ENCODE results near the gene SLC25A15.
"Not testable (repeated sequence)": the region's sequence is repeated elsewhere in the genome, so short reads cannot be mapped to it uniquely, and the experiment has no call there.

The SLC25A15 gene

DNA sequence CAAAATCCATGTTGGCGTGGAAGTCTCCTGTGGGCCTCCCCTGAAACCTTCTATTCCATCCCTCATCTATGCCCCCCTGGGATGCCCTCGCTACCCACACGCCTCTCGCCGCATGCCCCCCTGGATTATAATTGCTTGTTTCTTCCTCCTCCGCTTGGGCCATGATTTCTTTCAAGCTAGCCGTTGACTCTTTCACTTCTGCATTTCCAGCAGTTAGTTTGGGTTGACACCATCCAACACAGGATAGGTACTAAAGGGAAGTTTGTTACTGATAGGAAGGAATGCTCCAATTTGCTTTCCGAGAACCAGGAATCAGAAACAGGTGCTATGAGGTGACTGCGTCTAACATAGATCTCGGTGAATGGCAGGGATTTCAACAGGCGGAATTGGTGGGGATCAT lies 7.7 kb upstream of the SLC25A15 start:
- DNase-seq (ENCODE audit: low read depth) = no peak

DNA sequence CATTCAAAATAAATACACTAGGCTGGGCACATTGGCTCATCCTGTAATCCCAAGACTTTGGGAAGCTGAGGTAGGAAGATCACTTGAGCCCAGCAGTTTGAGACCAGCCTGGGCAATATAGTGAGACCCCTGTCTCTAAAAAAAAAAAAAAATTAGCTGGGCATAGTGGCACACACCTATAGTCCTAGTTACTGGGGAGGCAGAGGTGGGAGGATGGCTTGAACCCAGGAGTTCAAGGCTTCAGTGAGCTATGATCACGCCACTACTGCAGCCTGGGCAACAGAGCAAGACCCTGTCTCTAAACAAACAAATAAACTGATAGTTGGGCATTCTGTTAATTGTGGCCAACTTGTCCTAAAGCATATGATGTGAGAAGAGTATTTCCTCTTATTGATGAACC lies 6.4 kb upstream of the SLC25A15 start:
- DNase-seq (ENCODE audit: low read depth) = not testable (repeated sequence)

DNA sequence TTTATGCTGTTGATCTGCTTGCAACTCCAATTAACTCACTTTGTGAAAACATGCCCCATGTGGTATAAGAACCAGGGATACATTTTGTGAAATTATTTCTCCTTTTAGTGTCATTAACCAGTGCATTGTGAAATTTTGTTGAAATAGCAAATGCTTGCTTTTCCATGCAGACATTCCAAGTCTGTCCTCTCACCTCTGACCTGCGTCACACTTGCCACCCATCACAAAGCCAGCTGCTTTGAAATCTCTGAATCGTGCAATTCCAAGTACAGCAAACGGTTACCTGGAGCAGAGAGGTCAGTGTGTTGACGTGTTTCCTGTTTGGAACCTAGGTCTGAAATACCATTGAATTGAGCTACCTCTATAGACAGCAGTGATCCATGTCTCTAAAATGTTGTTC lies 4.9 kb upstream of the SLC25A15 start:
- DNase-seq (ENCODE audit: low read depth) = no peak

DNA sequence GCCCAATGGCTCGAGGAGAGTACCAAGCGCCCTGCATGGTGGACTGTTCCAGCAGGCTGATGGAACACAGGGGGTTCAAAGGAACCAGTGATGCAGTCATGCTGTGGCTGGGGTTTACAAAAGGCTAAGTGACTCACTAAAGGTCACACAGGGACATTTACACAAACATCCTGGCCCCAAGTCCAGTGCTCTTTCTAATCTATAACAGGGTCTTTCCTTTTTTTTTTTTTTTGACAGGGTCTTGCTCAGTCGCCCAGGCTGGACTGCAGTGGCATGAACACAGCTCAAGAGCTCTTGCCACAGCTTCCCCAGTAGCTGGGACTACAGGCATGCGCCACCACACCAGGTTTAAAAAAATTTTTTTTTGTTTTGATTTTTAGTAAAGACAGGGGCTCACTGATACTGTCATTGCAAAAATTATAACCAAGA lies 2.8 kb upstream of the SLC25A15 start:
- no peak for DNase-seq (ENCODE audit: low read depth)

DNA sequence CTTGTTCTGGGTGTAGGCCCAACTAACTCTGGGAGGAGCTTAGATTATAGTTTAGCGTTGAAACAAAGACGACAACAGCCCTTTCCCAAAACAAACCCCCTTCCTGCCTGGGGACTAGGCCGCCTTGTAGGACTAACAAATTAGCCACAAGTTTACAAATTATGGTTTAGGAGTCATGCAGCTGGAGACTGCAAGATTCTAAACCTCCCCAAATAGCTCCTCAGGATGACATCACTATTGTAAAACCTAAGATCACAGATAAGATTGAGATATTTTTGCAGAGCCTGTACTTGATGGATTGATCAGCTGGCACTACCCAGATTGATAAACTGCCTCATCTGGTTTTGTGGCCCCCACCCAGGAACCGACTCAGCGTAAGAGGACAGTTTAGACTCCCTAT lies 2.3 kb upstream of the SLC25A15 start:
- DNase-seq (ENCODE audit: low read depth) = no peak

DNA sequence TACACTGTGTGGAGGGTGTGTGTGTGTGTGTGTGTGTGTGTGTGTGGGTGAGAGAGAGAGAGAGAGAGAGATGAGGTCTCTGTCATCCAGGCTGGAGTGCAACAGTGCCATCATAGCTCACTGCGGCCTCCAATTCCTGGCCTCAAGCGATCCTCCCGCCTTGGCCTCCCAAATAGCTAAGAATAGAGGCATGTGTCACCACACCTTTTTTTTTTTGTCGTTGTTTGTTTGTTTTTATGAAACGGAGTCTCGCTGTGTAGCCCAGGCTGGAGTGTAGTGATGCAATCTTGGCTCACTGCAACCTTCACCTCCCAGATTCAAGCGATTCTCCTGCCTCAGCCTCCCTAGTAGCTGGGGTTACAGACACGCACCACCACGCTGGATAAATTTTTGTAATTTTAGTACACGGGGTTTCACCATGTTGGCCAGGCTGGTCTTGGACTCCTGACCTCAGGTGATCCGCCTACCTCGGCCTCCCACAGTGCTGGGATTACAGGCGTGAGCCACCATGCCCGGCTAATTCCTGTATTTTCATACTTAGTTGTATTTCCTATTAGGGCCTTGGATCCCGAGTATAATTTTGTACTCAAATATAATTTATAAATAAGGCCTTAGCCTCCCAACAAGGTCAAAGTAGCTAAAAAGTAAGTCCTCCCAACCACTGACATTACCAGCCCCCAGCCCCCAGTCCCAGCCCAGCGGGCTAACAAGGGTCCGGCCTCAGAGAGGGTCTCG lies 704 bp upstream of the SLC25A15 start:
- DNase-seq (ENCODE audit: low read depth) = not testable (repeated sequence)

DNA sequence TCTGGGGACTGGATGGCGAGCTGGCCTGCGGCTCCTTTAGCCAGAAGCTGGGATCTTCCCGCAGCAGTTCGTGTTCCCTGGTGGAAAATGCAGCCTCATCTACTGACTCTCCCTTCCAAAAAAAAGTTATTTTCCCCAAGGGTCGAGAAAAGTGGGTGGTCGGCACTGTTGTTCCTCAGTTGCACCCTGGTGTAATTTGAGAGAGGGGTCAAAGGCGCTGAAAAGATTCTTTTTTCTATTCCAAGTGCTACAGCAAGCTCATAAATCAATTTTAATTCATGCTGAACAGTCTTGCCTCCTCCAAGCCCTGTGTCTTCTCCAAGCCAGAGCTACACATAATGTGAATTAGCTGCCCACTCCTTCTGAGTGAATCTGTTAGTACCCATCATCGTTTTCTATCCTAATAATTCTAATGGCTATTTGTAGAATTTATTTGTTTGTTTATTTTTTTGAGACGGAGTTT lies 774 bp downstream of the SLC25A15 start:
- DNase-seq (ENCODE audit: low read depth) = no peak

DNA sequence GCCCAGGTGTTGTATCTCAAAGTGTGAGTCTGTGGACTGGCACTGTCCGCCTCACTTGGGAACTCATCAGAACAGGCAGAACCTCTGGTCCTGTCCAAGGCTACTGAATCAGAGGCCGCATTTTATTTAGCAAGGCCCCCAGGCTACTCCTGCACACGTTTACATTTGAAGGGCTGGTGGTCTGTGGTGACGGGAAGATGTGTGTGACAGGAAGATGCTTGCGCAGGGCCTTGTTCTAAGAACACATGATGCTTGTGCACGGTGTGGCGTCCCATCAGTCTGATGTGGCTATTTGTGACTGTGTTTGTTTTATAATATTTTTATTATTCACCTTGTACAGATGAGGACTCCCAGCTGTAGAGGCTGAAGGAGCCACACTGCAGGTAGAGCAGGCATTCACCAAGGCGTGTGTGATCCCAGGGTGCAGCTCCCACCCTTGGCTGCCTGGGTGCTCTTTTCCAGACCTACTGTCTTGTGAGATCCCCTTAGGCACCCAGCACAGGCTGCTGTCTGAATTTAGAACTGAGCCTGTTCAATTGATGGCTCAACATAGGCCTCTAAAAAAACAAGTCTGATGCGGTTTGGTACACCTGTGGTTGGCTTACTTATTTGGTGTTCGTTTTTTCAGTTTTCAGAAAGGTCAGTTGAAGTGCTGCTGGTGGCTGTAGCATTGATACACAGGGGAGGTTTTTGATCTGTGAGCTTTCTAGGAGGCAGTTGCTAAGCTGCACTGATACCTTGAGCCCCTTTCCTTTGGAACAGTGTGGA lies 3.1 kb downstream of the SLC25A15 start:
- DNase-seq (ENCODE audit: low read depth) = no peak

DNA sequence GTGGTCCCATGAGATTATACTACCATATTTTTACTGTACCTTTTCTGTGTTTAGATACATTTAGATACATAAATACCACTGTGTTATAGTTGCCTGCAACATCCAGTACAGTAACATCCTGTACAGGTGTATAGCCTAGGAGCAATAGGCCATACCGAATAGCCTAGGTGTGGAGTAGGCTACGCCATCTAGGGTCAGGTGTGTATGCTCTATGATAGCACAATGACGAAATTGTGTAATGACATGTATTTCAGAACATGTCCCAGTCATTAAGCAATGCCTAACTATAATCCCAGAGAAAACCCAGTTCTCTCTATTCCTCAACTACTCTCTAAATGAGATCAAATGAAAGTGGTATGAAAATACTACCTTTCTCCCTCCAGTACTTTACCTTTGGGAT lies 3.9 kb downstream of the SLC25A15 start:
- no peak for DNase-seq (ENCODE audit: low read depth)

DNA sequence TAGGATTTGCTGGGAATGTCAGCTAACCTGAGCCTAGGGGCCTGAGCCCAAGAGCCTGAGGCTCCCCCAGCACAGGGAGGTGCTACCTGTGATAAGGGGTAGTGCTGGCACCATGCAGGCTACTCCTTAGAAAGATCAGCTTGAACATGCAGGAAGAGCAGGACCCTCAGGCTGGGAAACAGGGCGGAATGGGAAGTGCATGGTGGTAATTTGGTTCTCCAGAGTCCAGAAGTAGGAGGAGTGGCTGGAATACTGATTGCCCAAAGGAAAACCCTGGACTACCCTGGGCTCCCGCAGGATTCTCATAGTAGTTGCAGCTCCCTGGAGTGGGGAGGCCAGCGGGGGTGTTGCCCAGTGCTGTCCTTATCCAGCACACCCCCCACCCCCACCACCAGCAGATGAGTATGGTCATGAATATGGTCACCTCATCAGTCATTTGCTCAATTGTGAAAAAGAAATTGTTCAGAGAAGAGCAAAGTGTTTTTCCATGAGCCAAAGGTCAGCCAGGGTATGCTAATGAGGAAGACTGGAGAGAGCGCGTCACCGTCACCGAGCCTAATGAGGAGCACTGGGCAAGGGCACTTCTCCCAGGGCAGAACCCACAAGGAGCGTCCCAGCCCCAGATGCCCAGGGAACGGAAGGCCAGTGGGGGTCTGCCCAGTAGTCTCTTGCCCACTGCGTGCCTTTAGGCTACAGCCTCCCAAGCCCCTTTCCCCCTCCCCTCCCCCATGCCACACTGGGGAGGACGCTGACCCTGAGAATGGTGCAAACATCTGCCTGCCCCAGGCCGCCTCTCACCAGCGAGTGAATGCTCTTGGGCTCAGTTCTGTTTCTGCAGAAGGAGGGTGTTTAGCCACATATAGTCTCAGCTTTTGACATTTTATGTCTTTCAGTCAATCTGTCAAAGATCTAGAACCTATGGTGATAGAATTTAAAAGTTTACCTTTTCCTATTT lies 5.3 kb downstream of the SLC25A15 start:
- no peak for DNase-seq (ENCODE audit: low read depth)

DNA sequence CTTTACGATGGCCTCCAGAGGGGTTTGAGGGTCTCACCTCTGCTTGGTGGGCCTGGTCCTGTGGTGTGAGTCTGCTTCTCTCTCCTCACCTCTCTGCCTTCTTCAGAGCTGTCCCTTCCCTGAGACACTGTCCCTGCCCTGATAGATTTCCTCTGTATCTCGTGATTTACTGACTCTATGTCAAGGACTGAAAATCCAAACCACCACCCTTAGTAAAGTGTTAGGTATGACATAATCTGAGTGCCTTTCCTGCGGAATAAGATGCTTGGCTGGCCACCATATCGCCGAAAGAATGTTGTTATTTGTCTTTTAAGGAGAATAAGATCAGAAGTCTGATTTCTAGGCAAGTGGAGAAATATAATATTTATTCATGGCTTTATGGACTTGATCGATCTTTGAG lies 7.2 kb downstream of the SLC25A15 start:
- no peak for DNase-seq (ENCODE audit: low read depth)

DNA sequence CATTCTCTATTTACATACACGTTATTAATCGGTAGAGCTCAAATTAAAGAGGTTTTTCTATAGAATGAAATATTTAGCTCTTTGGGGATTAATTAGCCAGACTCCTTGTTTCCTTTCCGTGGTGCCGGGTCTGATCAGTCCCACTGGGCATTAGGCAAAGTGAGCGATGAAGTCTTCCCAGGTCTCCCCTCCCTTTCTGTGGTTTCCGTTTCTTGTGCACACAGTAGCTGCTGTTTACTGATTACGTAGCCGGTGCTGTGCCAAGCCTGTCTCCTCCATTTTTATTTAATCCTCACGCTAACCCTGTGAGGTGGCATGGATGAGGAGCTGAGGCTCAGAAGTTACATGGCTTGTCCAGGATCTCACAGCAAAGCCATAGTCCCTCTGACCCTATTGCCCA lies 9.0 kb downstream of the SLC25A15 start:
- no peak for DNase-seq (ENCODE audit: low read depth)

DNA sequence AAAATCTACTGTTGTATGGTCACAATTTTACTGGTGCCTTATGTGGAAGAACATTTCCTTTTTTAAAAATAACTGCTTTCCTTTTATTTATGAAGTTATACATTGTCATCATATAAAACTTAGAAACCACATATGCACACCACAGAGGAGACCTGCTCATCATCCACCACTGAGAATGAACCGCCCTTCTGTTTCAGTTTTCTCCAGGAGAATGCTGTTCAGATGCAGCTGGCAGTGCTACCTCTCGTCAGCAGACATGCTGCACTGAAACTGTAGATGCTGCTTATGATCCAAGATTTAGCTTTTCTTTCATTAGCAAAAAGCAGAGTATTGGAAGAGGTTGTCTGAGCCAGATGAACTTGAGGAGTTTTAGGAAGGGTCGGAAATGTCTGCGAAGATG lies 10.1 kb downstream of the SLC25A15 start:
- DNase-seq (ENCODE audit: low read depth) = no peak

DNA sequence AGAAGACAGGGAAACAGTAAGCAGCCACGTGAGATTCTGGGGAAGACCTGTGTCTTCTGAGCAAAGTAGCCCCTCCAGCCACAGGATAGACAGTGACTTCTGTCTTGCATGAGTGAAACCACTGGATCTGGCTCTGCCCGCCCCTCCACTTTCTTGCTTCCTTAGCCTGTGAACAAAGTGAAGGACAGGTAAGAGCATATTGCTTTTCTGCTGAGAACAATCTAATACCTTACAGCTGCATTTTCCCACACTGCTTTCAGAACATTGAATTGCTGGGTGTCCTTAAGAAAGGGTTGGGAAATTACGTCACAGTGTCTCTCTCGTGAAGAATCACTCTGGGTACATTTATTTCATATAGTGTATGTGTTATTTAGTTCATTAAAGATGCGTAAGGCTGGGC lies 11.1 kb downstream of the SLC25A15 start:
- no peak for DNase-seq (ENCODE audit: low read depth)

DNA sequence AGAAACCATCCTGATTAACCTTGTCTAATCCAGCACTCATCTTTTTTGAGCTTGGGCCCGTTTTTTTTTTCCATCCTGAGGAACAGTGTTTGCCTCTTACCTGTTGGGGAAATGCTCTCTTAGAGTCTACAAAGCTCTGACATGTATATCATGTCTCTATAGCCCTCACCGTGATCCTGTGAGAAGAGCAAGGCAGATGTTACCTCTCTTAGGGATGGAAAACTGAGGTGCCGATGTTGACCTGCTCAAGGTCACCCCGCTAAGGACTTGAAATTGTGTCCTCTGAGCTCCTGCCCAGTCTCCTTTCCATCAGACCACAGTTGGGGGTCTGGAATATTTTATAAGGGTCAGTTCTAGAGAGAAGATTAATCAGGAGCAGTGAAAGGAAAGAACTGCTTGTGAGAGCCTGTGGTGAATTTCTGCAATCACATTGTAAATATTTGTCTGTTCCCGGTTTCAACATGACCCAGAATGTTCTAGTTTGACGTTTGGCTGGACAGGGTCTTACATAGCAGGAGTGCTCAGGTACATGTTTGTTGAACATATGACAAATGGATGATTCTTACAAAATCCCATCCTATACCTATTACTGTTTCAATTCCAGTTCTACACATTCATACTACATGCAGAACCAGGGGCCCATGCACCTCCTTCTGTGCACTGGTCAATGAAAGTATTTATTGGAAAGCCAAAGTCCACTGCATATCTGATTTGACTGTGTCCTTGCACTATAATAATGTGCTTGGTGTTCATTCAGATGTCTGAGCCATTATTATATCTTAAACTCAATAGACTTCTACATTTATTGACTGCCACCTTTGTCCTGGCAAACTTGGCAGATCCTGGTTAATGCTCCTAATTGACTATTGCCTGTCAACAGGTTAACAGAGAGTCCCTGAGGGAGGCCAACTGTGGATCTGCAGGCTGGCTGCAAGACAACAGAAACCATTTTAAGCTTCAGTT lies 12.1 kb downstream of the SLC25A15 start:
- DNase-seq (ENCODE audit: low read depth) = no peak

DNA sequence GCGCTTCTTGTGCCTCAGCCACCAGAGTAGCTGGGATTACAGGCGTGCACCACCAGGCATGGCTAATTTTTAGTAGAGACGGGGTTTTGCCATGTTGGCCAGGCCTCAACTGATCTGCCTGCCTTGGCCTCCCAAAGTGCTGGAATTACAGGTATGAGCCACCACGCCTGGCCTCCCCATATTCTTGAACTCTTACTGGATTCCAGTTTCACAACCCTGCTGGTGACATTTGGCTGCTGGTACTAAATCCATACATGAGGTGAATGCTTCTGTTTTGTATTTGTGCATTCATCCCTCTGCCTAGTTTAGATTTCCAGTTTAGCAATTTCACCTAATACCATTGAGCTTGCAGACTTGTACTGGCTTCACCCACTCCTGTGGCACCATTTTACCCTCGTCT lies 13.9 kb downstream of the SLC25A15 start:
- DNase-seq (ENCODE audit: low read depth) = no peak

DNA sequence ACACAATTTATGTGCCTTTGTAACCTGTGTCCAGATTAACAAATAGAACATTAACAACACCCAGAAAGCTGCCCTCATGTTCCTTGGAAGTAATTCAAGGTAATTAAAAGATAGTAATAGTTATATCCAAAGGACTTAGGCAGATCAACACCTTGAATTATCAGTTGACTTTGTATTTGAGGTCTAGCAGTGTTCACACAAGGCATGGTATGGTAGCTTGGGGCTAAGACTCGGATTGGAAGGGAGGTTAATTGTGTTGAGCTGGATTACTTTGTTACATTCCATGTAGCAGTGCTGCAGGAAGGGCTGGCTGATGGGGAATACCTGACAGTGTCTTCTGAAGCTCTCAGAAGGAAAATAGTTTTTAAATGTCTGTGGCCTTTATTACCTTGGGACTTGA lies 16.8 kb downstream of the SLC25A15 start:
- no peak for DNase-seq (ENCODE audit: low read depth)

DNA sequence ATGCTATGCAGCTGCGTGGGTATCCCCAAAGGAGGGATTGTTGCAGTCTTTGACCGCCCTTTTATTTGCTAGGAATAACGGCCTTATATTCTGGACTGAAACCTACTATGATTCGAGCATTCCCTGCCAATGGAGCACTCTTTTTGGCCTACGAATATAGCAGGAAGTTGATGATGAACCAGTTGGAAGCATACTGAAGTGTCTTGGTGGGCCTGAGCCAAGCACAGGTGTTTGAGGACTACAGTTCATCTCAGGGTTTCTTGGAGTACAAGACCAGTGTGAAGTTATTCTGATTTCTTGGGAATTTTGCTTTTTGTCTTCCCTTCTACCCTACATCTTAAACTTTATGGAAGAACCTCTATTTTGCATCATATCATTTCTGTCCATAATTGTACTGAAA lies 20.1 kb downstream of the SLC25A15 start:
- DNase-seq (ENCODE audit: low read depth) = no peak

DNA sequence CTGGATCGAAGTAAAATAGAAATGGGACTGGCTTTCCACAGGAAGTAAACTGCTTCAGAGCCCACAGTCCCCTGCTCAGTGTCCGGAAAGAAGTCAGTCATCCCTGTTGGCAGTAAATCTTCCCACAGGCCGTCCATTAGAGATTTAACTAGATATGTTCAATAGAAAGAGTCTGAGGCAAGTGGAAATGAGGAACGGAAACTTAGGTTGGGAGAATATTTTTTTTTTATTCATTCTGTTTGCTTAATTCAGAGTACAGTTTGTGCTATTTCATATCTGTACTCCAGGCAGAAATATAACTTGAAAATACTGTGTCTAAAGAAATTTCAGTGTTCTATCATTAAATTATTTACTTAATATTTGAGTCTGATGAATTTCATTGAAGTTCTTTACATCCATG lies 22.7 kb downstream of the SLC25A15 start:
- DNase-seq (ENCODE audit: low read depth) = no peak

DNA sequence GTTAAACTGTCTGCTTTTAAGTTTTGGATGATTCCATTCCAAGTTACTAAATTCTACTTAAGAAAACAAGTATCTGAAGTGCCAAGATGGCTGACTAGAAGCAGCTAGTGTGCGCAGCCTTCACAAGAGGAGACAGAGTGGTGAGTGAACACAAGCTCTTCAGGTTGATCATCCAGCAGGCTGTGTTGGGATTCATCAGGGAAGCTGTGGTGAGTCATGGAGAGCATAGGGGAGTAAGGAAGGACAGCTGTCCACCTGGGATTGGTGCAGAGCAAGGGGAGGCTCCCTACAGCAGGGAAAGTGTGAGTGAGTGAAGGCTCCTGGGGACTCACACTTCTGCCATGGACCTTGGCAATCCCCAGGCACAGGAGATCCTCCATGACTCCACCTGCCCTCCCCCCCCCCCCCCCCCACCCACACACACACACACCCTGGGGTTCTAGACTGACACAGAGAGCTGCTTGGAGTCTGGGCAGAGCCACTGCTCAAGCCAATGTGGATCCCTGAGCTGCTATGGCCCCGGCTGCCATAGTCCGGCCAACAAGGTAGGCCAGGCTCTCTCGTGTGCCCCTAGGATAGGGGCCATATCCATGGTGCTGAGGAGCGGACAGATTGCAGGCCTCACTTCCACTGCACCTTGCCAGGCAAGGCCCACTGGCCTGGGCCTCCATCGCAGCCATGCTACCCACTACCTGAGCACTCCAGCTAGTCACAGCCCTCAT lies 23.5 kb downstream of the SLC25A15 start:
- peak; percentile 19 for DNase-seq (ENCODE audit: low read depth)
